HG02885 (cell line): ENCODE results near the gene DMXL1.

ENCODE experiments used
- ATAC-seq: cut with Tn5 transposase; IDR thresholded peaks from one replicate; pipeline ENCODE4 v1.9.1; 2021; ENCODE audit warnings: mild to moderate bottlenecking; ENCODE audit not compliant: unreplicated experiment, poor library complexity

The DMXL1 gene

GRCh38 chr5:119070828-119071560, at the start of gene DMXL1:
TSS of gene DMXL1 (plus strand) at chr5:119071087. CDS start at chr5:119071570, 483 bp downstream.
- peak; percentile 80 for ATAC-seq

GRCh38 chr5:119021149-119021732, 49.6 kb upstream of the DMXL1 start:
- ATAC-seq: no peak

GRCh38 chr5:119022017-119022745, 48.7 kb upstream of the DMXL1 start:
- ATAC-seq: peak; percentile 82

GRCh38 chr5:119022773-119023172, 48.1 kb upstream of the DMXL1 start:
- ATAC-seq: no peak

GRCh38 chr5:119028575-119028974, 42.3 kb upstream of the DMXL1 start:
- ATAC-seq: no peak

GRCh38 chr5:119031011-119031886, 39.6 kb upstream of the DMXL1 start:
- ATAC-seq: peak; percentile 85

GRCh38 chr5:119031905-119032304, 39.0 kb upstream of the DMXL1 start:
- ATAC-seq: peak; percentile 50

- ATAC-seq: peak; percentile 33
Observed at GRCh38 chr5:119032656-119033055, 38.2 kb upstream of the DMXL1 start.

GRCh38 chr5:119033135-119033534, 37.8 kb upstream of the DMXL1 start:
- ATAC-seq: no peak

GRCh38 chr5:119036101-119036762, 34.7 kb upstream of the DMXL1 start:
- no peak for ATAC-seq

- no peak for ATAC-seq
Observed at GRCh38 chr5:119037496-119038215, 33.2 kb upstream of the DMXL1 start.

- ATAC-seq: no peak
Observed at GRCh38 chr5:119048246-119048645, 22.6 kb upstream of the DMXL1 start.

- ATAC-seq: no peak
Observed at GRCh38 chr5:119049824-119050449, 20.9 kb upstream of the DMXL1 start.

GRCh38 chr5:119054101-119054500, 16.8 kb upstream of the DMXL1 start:
- no peak for ATAC-seq

GRCh38 chr5:119055294-119055693, 15.6 kb upstream of the DMXL1 start:
- no peak for ATAC-seq

- no peak for ATAC-seq
Observed at GRCh38 chr5:119058979-119059529, 11.8 kb upstream of the DMXL1 start.

- ATAC-seq: no peak
Observed at GRCh38 chr5:119059740-119060255, 11.1 kb upstream of the DMXL1 start.
